Mesothelial cell of epicardium (in vitro differentiated cells): ENCODE measurements around the gene HIVEP3. TPM values are rescaled to one million over a fixed set of nuclear protein-coding genes. Genes with fewer than 3 reads are reported as not detected.

Source experiments
- DNase-seq, 2 experiments: peaks; one replicate each; pipeline ENCODE4 v3.0.0; 2021; ENCODE audit warnings: low spot score in 2 of 2; ENCODE audit not compliant: unreplicated experiment in 2 of 2
- H3K27ac Mint-ChIP-seq: 2 replicates; pipeline ENCODE4 v1.8.0; 2021; ENCODE audit warnings: mixed read lengths
- H3K27me3 Mint-ChIP-seq: 2 replicates; pipeline ENCODE4 v1.8.0; 2021; ENCODE audit warnings: low read depth, mixed read lengths
- H3K36me3 Mint-ChIP-seq: 2 replicates; pipeline ENCODE4 v1.8.0; 2021; ENCODE audit warnings: mixed read lengths
- H3K4me1 Mint-ChIP-seq: 2 replicates; pipeline ENCODE4 v1.8.0; 2021; ENCODE audit warnings: mixed read lengths
- H3K4me3 Mint-ChIP-seq: 2 replicates; pipeline ENCODE4 v1.8.0; 2021; ENCODE audit warnings: mild to moderate bottlenecking, moderate library complexity, mixed read lengths
- H3K9me3 Mint-ChIP-seq: 2 replicates; pipeline ENCODE4 v1.8.0; 2021; ENCODE audit warnings: mixed read lengths
- total RNA-seq: library from RNA; stranded (reverse); gene quantifications from 3 replicates; pipeline ENCODE4 v1.2.1, GENCODE V29; 2021
- TF ChIP-seq, protein P1 (sequence below): fragments of 200-600 bp; sonication (generic); IDR thresholded peaks from one replicate; pipeline ENCODE4 v1.5.0; 2021; ENCODE audit warnings: antibody characterized with exemption; ENCODE audit not compliant: unreplicated experiment

HIVEP3 gene
- total RNA-seq, 1 donor from 2014 or later = 8.9 TPM

DNA sequence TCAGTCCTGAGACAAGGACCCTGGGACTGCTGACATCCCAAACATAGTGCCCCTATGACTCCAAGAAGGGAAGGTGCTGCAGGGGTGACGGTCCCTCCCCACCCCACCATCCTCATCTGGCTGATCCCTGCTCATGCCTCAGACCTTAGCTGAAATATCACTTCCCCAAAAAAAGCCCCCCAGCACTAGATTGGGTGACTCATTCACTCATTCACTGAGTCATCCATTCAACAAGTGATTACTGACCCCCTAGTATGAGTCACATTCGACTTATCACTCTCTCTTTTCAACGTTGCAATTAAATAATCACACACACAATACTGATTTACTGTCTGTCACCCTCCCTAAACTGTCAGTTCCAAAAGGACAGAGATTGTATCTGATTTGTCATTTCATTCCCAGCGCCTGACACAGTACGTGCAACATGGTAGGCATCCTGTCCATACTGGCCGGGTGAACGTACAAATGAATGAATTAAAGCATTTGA lies 48.6 kb downstream of the HIVEP3 start:
- TF ChIP-seq, protein P1, sequence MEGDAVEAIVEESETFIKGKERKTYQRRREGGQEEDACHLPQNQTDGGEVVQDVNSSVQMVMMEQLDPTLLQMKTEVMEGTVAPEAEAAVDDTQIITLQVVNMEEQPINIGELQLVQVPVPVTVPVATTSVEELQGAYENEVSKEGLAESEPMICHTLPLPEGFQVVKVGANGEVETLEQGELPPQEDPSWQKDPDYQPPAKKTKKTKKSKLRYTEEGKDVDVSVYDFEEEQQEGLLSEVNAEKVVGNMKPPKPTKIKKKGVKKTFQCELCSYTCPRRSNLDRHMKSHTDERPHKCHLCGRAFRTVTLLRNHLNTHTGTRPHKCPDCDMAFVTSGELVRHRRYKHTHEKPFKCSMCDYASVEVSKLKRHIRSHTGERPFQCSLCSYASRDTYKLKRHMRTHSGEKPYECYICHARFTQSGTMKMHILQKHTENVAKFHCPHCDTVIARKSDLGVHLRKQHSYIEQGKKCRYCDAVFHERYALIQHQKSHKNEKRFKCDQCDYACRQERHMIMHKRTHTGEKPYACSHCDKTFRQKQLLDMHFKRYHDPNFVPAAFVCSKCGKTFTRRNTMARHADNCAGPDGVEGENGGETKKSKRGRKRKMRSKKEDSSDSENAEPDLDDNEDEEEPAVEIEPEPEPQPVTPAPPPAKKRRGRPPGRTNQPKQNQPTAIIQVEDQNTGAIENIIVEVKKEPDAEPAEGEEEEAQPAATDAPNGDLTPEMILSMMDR = no peak
- no peak for DNase-seq
- Mint-ChIP-seq H3K27me3 (no peaks in the 10 kb centered on the region), H3K9me3 (no peaks in the 10 kb centered on the region), H3K36me3 (no peaks in the 10 kb centered on the region), H3K4me1 (peaks cover 2% of the 10 kb centered on the region), H3K27ac (no peak overlapping the region), H3K4me3 (no peak overlapping the region)

DNA sequence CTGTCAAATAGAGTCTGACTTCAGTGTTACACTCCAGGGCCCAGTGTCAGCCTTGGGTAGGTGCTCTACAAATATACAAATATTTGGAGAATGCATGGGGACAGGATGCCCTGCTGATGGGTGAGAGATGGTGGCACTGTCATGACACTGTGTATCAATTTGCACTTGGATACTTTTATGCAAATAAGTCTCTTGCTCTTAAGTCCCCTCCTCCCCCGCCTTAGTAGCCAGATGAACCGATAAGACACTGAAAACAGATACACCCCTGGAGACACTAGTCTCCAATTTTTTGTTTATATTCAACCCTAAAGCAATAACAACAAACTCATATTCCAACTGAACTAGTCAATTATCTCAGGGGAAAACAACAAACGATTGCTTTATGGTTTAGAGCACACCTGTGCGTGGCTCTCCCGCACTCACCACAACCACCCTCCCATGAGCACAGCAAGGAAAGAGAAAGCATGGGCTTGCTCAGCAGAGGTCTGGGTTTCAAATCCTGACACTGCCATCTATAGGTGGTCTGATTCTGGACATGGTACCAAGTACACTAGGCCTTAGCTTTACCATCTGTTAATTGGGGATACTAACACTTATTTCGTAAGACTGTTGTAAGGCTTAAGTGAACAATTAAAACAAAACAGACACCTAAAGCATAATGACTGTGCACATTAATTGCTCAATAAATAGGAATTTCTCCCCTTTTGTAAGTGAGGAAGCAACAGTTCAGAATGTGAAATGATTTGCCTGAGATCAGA lies 50.3 kb downstream of the HIVEP3 start:
- TF ChIP-seq, protein P1 = no peak
- Mint-ChIP-seq H3K27ac (no peak overlapping the region), H3K4me1 (peaks cover 4% of the 10 kb centered on the region)

GRCh38 chr1:41866285-41866684 lies 52.4 kb downstream of the HIVEP3 start:
- no peak for DNase-seq
- H3K27ac Mint-ChIP-seq = no peak overlapping the region
- no peaks in the 10 kb centered on the region for H3K9me3 Mint-ChIP-seq
- H3K27me3 Mint-ChIP-seq = peaks cover 2% of the 10 kb centered on the region
- no peaks in the 10 kb centered on the region for H3K36me3 Mint-ChIP-seq
- TF ChIP-seq, protein P1 = no peak
- no peak overlapping the region for H3K4me3 Mint-ChIP-seq
- peaks cover 25% of the 10 kb centered on the region for H3K4me1 Mint-ChIP-seq

More for the DNA sequence above, 50.3 kb downstream of the HIVEP3 start:
- H3K9me3 Mint-ChIP-seq = no peaks in the 10 kb centered on the region
- no peak for DNase-seq
- H3K36me3 Mint-ChIP-seq = no peaks in the 10 kb centered on the region
- H3K4me3 Mint-ChIP-seq = no peak overlapping the region
- no peaks in the 10 kb centered on the region for H3K27me3 Mint-ChIP-seq

DNA sequence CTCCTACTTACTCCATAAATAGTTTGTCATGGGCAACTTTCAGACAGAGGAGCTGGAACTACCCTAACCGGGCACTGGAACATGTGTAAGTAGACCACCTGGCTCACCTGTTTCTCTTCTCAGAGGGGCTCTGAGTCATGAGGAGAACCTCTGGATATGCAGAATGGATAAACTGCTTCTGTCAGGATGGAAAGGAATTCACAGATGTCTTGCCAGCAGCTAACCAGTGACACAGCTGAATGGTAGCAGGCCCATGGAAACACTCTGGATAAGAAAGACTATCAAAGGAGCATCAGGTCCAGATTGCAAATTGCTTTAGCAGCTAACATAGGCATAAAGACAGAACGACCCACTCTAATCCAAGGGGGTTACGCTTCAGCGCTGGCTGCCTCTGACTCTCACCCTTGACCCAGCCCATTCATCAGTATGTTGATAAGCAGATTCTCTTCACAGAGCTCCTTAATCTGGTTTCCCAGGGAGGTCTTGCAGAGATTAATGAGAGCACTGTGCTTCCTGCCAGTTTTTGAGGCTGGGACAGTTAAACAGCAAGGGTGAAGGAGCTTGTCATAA lies 54.2 kb downstream of the HIVEP3 start:
- TF ChIP-seq, protein P1 = no peak
- H3K36me3 Mint-ChIP-seq = no peaks in the 10 kb centered on the region
- DNase-seq = no peak
- H3K4me3 Mint-ChIP-seq = no peak overlapping the region
- H3K27me3 Mint-ChIP-seq = peaks cover 4% of the 10 kb centered on the region
- H3K27ac Mint-ChIP-seq = no peak overlapping the region
- H3K4me1 Mint-ChIP-seq = peaks cover 37% of the 10 kb centered on the region
- no peaks in the 10 kb centered on the region for H3K9me3 Mint-ChIP-seq

DNA sequence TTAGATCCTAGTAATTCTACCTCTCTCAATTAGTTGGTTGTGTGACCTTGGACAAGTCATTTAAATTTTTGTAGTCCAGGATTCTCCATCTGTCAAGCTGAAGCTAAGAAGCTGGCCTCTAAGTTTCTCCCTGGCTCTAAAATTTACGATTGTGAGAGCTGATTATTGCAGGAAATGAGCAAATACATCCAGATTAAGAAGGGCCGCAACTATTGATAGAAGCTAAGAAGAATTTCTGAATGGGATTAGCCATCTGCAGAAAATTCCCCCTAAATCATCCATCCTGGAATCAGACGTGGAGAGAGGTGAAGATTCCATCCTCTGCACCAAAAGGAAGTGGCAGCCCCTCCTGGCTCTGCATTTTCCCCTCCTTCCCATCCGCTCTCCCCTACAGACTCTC lies 55.0 kb downstream of the HIVEP3 start:
- peaks cover 38% of the 10 kb centered on the region for H3K4me1 Mint-ChIP-seq
- H3K9me3 Mint-ChIP-seq = no peaks in the 10 kb centered on the region
- H3K4me3 Mint-ChIP-seq = no peak overlapping the region
- DNase-seq = no peak
- no peak overlapping the region for H3K27ac Mint-ChIP-seq
- H3K36me3 Mint-ChIP-seq = no peaks in the 10 kb centered on the region
- H3K27me3 Mint-ChIP-seq = peaks cover 4% of the 10 kb centered on the region
- TF ChIP-seq, protein P1 = no peak
